Raji (cell line): Measurements from ENCODE around the gene C4BPA.

ENCODE experiments used
- POLR2A ChIP-seq: IDR thresholded peaks from 2 replicates; pipeline ENCODE4 v1.6.1; 2011; ENCODE audit warnings: low read depth, low read length, control low read depth; ENCODE audit not compliant: insufficient read depth

Gene C4BPA

DNA sequence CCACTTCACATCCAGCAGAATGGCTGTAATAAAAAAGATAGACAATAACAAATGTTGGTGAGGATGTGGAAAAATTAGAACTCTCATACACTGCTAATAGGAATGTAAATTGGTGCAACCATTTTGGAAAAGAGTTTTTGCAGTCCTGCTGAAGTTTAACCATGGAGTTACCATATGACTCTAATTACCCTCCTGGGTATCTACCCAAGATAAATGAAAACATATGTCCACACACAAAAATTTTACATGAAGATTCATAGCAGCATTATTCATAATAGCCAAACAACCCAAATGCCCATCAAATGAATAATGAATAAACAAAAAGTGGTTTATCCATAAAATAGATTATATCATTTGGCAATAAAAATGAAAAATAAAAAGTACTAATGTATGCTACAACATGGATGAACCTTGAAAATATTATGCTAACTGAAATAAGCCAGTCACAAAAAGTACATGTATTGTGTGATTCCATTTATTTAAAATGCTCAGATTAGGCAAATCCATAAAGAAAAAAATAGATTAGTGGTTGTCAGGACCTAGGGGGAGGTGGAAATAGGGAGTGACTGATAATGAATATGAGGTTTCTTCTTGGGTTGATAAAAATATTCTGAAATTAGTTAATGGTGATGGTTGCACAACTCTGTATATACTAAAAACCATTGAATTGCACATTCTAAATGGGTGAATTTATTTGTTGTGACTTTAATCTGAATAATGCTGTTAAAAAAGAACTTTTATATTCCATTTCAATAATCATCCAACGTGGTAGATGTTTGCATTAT lies 26.4 kb downstream of the C4BPA start:
- TF ChIP-seq POLR2A: no peak

DNA sequence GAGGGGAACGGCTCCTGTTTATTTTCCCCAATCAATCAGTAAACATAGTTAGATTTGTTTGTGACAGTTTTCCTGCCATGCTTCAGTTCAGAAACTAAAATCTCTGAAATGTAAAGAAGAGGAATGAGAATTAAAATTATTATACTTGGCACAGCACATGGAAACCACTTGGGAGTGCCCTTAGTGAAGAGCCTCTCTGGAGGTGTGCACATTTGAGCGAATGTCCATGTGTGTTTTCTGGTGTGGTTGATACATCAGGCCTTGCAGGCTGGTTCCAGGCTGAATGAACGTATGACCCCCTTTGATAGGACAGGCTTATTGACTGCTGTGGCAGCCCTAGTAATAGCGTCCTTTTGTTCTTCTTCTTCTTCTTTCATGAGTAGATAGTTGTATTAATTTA lies 27.1 kb downstream of the C4BPA start:
- no peak for TF ChIP-seq POLR2A

DNA sequence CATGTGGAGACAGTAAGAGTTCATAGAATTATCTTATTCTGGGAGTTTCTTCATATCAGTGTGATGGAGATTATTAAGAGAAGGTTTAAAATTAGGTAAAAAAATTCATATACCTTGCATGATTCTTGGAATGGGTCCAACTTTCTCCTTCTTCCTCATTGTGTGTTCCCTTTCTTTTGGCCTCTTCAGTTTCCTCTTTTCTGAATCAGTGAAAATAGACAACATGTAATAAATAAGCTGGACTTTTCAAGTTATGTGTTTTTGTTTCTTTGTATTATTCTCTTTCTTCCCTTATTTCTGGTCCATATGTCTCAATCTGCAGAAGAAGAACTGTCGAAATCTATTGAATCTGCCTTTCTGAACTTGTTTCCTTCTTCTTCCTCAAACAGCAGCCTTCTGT lies 30.5 kb downstream of the C4BPA start:
- TF ChIP-seq POLR2A: no peak

DNA sequence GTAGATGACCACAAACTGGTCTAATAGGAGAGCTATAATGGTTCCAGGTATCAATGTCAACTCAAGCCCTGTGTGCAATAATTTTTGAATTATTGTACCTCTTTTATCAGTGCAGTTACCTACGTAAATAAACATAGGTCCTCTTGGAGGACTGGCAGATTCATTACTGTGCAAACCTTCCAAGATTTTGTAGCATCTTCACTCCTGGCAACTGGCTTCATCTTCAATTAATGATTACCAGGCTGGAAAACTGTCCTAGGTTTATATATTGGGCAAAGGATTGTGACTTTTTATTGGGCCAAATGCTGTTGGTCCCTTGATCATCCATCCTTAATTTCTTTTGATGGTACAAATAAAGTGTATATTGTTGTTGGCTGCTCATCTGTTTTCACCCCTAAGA lies 35.6 kb downstream of the C4BPA start:
- TF ChIP-seq POLR2A: no peak

DNA sequence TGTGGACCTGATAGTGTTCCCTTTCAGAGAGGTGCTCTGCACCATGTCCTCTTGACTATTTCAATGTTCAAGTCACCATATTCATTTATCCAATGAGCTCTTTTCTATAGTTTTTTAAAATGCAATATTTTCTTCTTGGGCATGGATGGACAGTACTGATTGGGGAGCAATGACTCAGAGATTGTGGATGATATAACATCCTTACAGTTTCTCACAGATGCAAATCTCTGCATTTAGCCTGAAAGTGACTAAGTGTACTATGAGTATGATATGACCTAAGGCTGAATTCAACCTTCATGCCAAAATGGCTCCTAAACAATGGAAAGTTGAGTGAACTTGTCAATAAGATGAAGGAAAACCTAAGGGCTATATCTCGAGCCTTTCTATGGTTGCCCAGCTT lies 36.5 kb downstream of the C4BPA start:
- no peak for TF ChIP-seq POLR2A

DNA sequence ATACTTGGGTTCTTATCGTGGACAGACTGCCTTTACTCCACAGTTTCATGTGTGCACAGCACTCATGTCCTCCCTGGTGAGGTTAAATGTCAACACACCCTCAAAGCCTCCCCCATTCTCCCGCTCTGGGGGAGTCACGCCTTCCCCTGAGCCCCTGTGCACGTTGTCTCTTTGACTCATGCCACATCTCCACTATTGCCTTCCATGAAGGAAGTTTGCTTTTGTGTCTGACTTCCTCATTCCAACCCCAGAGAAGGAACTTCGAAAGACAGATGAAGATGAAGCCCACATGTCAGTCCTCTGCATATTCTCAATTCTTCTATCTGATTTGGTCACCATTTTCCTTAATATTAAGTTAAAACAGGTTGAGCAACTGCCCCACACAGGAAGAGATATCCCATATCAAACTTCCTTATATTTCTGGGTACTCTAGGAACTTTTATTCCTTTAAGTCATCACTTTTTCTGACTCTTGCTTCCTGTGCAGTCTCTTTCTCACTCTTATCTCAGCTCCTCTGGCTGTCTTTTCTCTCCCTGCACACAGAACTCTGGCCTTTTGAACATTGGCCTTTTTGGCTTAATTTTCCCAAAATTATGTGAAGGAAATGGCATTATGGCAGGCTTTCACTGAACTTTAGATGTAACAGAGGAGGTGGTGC lies 41.5 kb downstream of the C4BPA start:
- no peak for TF ChIP-seq POLR2A

DNA sequence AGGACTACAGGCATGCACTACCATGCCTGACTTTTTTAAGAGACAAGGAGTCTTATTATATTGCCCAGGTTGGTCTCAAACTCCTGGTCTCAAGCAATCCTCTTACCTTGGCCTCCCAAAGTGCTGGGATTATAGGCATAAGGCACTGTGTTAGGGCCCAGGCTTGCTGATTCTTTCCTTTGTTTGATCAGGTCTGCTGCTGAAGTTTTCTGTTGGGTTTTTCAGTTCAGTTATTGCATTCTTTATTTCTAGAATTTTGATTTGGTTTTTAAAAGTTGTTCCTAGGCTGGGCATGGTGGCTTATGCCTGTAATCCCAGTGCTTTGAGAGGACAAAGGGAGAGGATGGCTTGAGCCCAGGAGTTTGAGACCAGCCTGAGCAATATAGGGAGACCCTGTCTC lies 47.9 kb downstream of the C4BPA start:
- no peak for TF ChIP-seq POLR2A

DNA sequence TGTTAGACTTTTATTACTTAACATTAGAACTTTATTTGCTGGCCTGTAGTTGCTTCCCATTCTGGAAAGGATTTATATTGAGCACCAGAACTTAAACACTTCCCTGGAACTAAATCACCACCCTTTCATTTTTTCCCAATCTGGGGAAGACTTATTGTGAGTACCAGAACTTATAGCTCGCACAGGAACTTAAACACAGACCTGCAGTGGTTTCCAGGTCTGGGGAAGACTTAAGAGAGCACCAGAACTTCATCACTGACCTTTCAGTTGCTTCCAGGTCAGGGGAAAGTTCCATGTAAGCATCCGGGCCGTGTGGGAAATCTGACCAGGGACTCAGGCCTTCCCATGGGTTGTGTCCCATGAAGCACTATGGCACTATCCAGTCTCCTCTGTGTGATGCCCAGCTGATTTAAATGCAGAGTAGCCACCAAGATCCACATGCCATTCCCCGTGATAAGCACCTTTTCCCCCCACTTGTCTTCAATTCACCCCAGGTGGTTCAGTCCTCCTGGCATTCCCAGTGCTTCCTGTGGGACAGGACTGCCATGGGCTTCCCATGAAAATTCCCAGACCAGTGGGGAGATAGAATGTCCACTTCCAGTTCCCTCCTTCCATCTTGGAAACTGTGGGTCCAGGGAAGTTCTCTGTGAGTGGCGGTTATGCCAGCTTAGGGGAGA lies 48.9 kb downstream of the C4BPA start:
- no peak for TF ChIP-seq POLR2A

- TF ChIP-seq POLR2A: no peak
These were observed 51.0 kb downstream of the C4BPA start for GRCh38 chr1:207155028-207155427.

GRCh38 chr1:207156095-207156494 lies 52.1 kb downstream of the C4BPA start:
- TF ChIP-seq POLR2A: no peak

- no peak for TF ChIP-seq POLR2A
These were observed 52.8 kb downstream of the C4BPA start for GRCh38 chr1:207156826-207157225.

GRCh38 chr1:207164086-207164485 lies 60.1 kb downstream of the C4BPA start:
- TF ChIP-seq POLR2A: no peak

DNA sequence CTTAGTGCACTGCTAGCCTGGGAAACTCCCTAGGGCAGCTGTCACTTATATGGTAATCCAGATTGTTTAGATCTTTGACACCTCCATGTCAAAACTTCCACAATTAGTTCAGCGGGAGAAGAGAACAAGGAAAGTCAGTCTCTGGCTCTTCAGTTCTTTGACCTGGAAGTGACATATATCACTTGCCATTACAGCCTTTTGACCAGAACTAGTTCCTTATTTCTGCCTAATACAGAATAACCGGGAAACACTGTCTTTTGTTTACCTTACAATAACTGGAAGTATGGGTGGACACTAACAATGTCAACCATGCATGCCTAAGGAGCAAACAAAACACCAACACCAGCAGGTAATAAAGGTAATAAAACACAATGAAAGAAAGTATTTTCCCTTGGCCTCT lies 68.3 kb downstream of the C4BPA start:
- no peak for TF ChIP-seq POLR2A

- TF ChIP-seq POLR2A: no peak
These were observed 68.9 kb downstream of the C4BPA start for GRCh38 chr1:207172885-207173284.

GRCh38 chr1:207173396-207173795 lies 69.4 kb downstream of the C4BPA start:
- no peak for TF ChIP-seq POLR2A

GRCh38 chr1:207174913-207175312 lies 70.9 kb downstream of the C4BPA start:
- TF ChIP-seq POLR2A: no peak

DNA sequence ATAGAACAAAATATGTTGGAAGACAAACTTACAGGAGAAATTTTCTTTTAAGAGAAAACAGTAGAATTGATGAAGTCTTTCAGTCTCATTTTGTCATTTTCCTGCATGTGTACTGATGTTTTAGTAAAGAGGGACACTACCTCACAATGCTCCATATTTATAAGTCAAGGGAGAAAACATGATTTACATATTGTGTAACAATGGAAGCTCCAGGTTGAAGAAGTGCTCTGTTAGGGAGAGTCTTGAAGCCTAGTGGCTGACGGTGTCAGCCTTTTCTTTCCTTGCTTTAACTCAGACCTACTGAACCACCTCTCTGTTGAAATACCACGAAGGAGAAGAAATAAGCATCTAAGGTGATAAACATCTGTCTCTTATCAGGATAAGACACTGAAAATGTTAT lies 75.0 kb downstream of the C4BPA start:
- no peak for TF ChIP-seq POLR2A

- TF ChIP-seq POLR2A: no peak
These were observed 77.8 kb downstream of the C4BPA start for GRCh38 chr1:207181847-207182246.
